ENCODE data around the gene FTO. TPM values are rescaled to one million over a fixed set of nuclear protein-coding genes. Genes with fewer than 3 reads are reported as not detected.
A peak's percentile ranks its signal among the peaks of the same experiment; 100 is the strongest.

FTO gene
- total RNA-seq, 6 experiments from 2014 or later: 93.7 to 107 (median 105) TPM

GRCh38 chr16:54129810-54130209 lies 425.9 kb downstream of the FTO start:
- TF ChIP-seq CTCF (IDR thresholded peaks at IDR 0.05): no peak
- Mint-ChIP-seq H3K4me1 (ENCODE audit: low read depth) (peaks cover 12% of the 10 kb centered on the region), H3K36me3 (ENCODE audit: low read depth) (no peaks in the 10 kb centered on the region), H3K4me3 (no peak overlapping the region), H3K9me3 (no peaks in the 10 kb centered on the region), H3K27me3 (ENCODE audit: insufficient read depth) (peaks cover 13% of the 10 kb centered on the region; the same call in 1 of the 2 replicates), H3K27ac (no peak overlapping the region)
- no peak for DNase-seq

GRCh38 chr16:54135361-54136275 lies 431.7 kb downstream of the FTO start:
- DNase-seq: peak; percentile 85
- peak overlapping the region; percentile 98 for H3K27ac Mint-ChIP-seq
- 0 out of 2 replicates have a peak, but pooled peaks cover 4% of the 10 kb centered on the region for H3K9me3 Mint-ChIP-seq
- TF ChIP-seq CTCF (IDR thresholded peaks at IDR 0.05): no peak
- no peaks in the 10 kb centered on the region; the same call in none of the 2 replicates for H3K27me3 Mint-ChIP-seq (ENCODE audit: insufficient read depth)
- H3K4me1 Mint-ChIP-seq (ENCODE audit: low read depth): peaks cover 38% of the 10 kb centered on the region
- H3K36me3 Mint-ChIP-seq (ENCODE audit: low read depth): peaks cover 10% of the 10 kb centered on the region; the same call in 1 of the 2 replicates
- H3K4me3 Mint-ChIP-seq: peak overlapping the region; percentile 64

- peaks cover 5% of the 10 kb centered on the region for H3K27me3 Mint-ChIP-seq (ENCODE audit: insufficient read depth)
- peak overlapping the region; percentile 98 for H3K27ac Mint-ChIP-seq
- DNase-seq: no peak
- no peak for TF ChIP-seq CTCF (IDR thresholded peaks at IDR 0.05)
- H3K4me3 Mint-ChIP-seq: peak overlapping the region; percentile 64
- 0 out of 2 replicates have a peak, but pooled peaks cover 4% of the 10 kb centered on the region for H3K9me3 Mint-ChIP-seq
- H3K4me1 Mint-ChIP-seq (ENCODE audit: low read depth): peaks cover 38% of the 10 kb centered on the region
- peaks cover 10% of the 10 kb centered on the region; the same call in 1 of the 2 replicates for H3K36me3 Mint-ChIP-seq (ENCODE audit: low read depth)
Observed at GRCh38 chr16:54136276-54136625, 432.3 kb downstream of the FTO start.

GRCh38 chr16:54140057-54140787 lies 436.3 kb downstream of the FTO start:
- peak; percentile 16 for DNase-seq
- H3K27ac Mint-ChIP-seq: no peak overlapping the region
- 0 out of 2 replicates have a peak, but pooled peaks cover 4% of the 10 kb centered on the region for H3K9me3 Mint-ChIP-seq
- no peak overlapping the region for H3K4me3 Mint-ChIP-seq
- peaks cover 10% of the 10 kb centered on the region; the same call in 1 of the 2 replicates for H3K36me3 Mint-ChIP-seq (ENCODE audit: low read depth)
- peak; percentile 57 for TF ChIP-seq CTCF (IDR thresholded peaks at IDR 0.05)
- H3K27me3 Mint-ChIP-seq (ENCODE audit: insufficient read depth): peaks cover 10% of the 10 kb centered on the region
- H3K4me1 Mint-ChIP-seq (ENCODE audit: low read depth): peaks cover 23% of the 10 kb centered on the region

- no peak overlapping the region for H3K27ac Mint-ChIP-seq
- H3K9me3 Mint-ChIP-seq: 0 out of 2 replicates have a peak, but pooled peaks cover 4% of the 10 kb centered on the region
- no peak for TF ChIP-seq CTCF (IDR thresholded peaks at IDR 0.05)
- H3K4me1 Mint-ChIP-seq (ENCODE audit: low read depth): peaks cover 17% of the 10 kb centered on the region
- DNase-seq: no peak
- no peak overlapping the region for H3K4me3 Mint-ChIP-seq
- peaks cover 10% of the 10 kb centered on the region for H3K27me3 Mint-ChIP-seq (ENCODE audit: insufficient read depth)
- H3K36me3 Mint-ChIP-seq (ENCODE audit: low read depth): peaks cover 10% of the 10 kb centered on the region; the same call in 1 of the 2 replicates
Observed at GRCh38 chr16:54140788-54141136, 436.8 kb downstream of the FTO start.

Measured in HFFc6 (cell line).